Breast epithelium (tissue), 4 donors: Measurements from ENCODE around the gene ASS1. TPM values are rescaled to one million over a fixed set of nuclear protein-coding genes. Genes with fewer than 3 reads are reported as not detected.
"Not testable (repeated sequence)": the region's sequence is repeated elsewhere in the genome, so short reads cannot be mapped to it uniquely, and the experiment has no call there.

Experiments
- DNase-seq, 2 donors: peaks; one replicate each; pipeline ENCODE4 v3.0.0-alpha.2; 2019; ENCODE audit warnings: low spot score in 2 of 2
- H3K27ac ChIP-seq, 2 donors: fragments of 200-600 bp; sonication (generic) in 1 of 2; one replicate each; pipeline ENCODE4 v1.5.1; 2016 to 2019; ENCODE audit warnings: mild to moderate bottlenecking in 1 of 2
- H3K27me3 ChIP-seq, 2 donors: fragments of 200-600 bp; sonication (generic) in 1 of 2; one replicate each; pipeline versions ENCODE4 v1.5.1 to v1.6.0; 2017 to 2019; ENCODE audit warnings: control low read depth in 1 of 2, mild to moderate bottlenecking in 1 of 2
- H3K36me3 ChIP-seq: fragments of 200-600 bp; one replicate; pipeline ENCODE4 v1.5.1; 2019
- H3K4me1 ChIP-seq, 2 donors: fragments of 200-600 bp; sonication (generic); one replicate each; pipeline ENCODE4 v1.5.1; 2016 to 2019; ENCODE audit warnings: control low read depth in 1 of 2
- H3K4me3 ChIP-seq, 3 donors: fragments of 200-600 bp; sonication (generic); 1 replicate in 2 of 3; 2 replicates in 1 of 3; pipeline ENCODE4 v1.5.1; 2016 to 2019; ENCODE audit warnings: mild to moderate bottlenecking in 3 of 3, moderate library complexity in 2 of 3
- H3K9me3 ChIP-seq, 2 donors: fragments of 200-600 bp; sonication (generic) in 1 of 2; one replicate each; pipeline ENCODE4 v1.5.1; 2016 to 2019; ENCODE audit warnings: control low read depth in 1 of 2
- CTCF ChIP-seq, 3 donors: fragments of 450-650 bp; IDR thresholded peaks; one replicate each; pipeline ENCODE4 v1.5.1; 2016 to 2017; ENCODE audit warnings: antibody characterized with exemption in 3 of 3, mild to moderate bottlenecking in 3 of 3, moderate library complexity in 3 of 3
- POLR2A ChIP-seq: fragments of 450-650 bp; IDR thresholded peaks from one replicate; pipeline ENCODE4 v1.6.1; 2016; ENCODE audit warnings: antibody characterized with exemption, mild to moderate bottlenecking, moderate library complexity
- POLR2AphosphoS5 ChIP-seq, 3 donors: sonication (generic); formaldehyde crosslinking; IDR thresholded peaks; one replicate each; pipeline ENCODE4 v1.6.1; 2017; ENCODE audit warnings: antibody characterized with exemption in 3 of 3
- intact Hi-C: fragments of 100-400 bp; cut with DNase I; formaldehyde crosslinking; loops from one replicate; pipeline ENCODE4 v1.15.1; 2023; ENCODE audit warnings: low total_unique reads
- total RNA-seq, 3 donors: library from RNA; depleted of rRNA; stranded (reverse); fragments of >200 nt; gene quantifications; one replicate each; pipeline ENCODE4 v1.1.0, GENCODE V29; 2016

The ASS1 gene
- total RNA-seq, 3 donors from 2014 or later = 167 to 514 (median 190) TPM

GRCh38 chr9:130399768-130400167 lies 45.0 kb upstream of the ASS1 start:
- Histone ChIP-seq H3K27me3 (peaks cover 0 to 2% of the 10 kb centered on the region in 2 donors), H3K27ac (no peak overlapping the region), H3K4me3 (no peak overlapping the region), H3K36me3 (no peaks in the 10 kb centered on the region), H3K4me1 (no peaks in the 10 kb centered on the region), H3K9me3 (no peaks in the 10 kb centered on the region)
- DNase-seq = no peak
- intact Hi-C loops = no loop called here
- TF ChIP-seq POLR2AphosphoS5 (IDR thresholded peaks at IDR 0.05) (no peak), CTCF (IDR thresholded peaks at IDR 0.05) (no peak), POLR2A (no peak)

GRCh38 chr9:130400870-130401269 lies 43.9 kb upstream of the ASS1 start:
- H3K4me1 ChIP-seq = no peaks in the 10 kb centered on the region
- TF ChIP-seq POLR2A (no peak), CTCF (IDR thresholded peaks at IDR 0.05) (no peak)
- peaks cover 0 to 2% of the 10 kb centered on the region in 2 donors for H3K27me3 ChIP-seq
- no peaks in the 10 kb centered on the region for H3K9me3 ChIP-seq
- no peaks in the 10 kb centered on the region for H3K36me3 ChIP-seq
- no peak overlapping the region for H3K27ac ChIP-seq
- H3K4me3 ChIP-seq = no peak overlapping the region
- DNase-seq = no peak
- intact Hi-C loops = no loop called here

- H3K36me3 ChIP-seq, H3K27ac ChIP-seq, H3K4me1 ChIP-seq, intact Hi-C loops, H3K9me3 ChIP-seq, H3K27me3 ChIP-seq, DNase-seq, H3K4me3 ChIP-seq: not testable (repeated sequence)
Observed at GRCh38 chr9:130401742-130402141, 43.0 kb upstream of the ASS1 start.

GRCh38 chr9:130402243-130402642 lies 42.5 kb upstream of the ASS1 start:
- peaks cover 0 to 2% of the 10 kb centered on the region in 2 donors for H3K27me3 ChIP-seq
- no peaks in the 10 kb centered on the region for H3K36me3 ChIP-seq

GRCh38 chr9:130402645-130403440 lies 41.9 kb upstream of the ASS1 start:
- peaks cover 0 to 2% of the 10 kb centered on the region in 2 donors for H3K27me3 ChIP-seq
- H3K4me3 ChIP-seq = no peak overlapping the region
- no peaks in the 10 kb centered on the region for H3K36me3 ChIP-seq
- H3K27ac ChIP-seq = no peak overlapping the region
- TF ChIP-seq CTCF (IDR thresholded peaks at IDR 0.05) (no peak), POLR2A (no peak), POLR2AphosphoS5 (IDR thresholded peaks at IDR 0.05) (no peak)
- no peaks in the 10 kb centered on the region for H3K4me1 ChIP-seq
- H3K9me3 ChIP-seq = no peaks in the 10 kb centered on the region
- no peak for DNase-seq
- intact Hi-C loops = no loop called here

More at GRCh38 chr9:130402243-130402642, 42.5 kb upstream of the ASS1 start:
- Histone ChIP-seq H3K9me3 (no peaks in the 10 kb centered on the region), H3K4me3 (no peak overlapping the region), H3K27ac (no peak overlapping the region), H3K4me1 (no peaks in the 10 kb centered on the region)
- TF ChIP-seq POLR2AphosphoS5 (IDR thresholded peaks at IDR 0.05) (no peak), POLR2A (no peak), CTCF (IDR thresholded peaks at IDR 0.05) (no peak)
- DNase-seq = no peak
- intact Hi-C loops = no loop called here
